GM18951 (cell line): ENCODE data around the gene PROK1.
"Not testable (repeated sequence)": the region's sequence is repeated elsewhere in the genome, so short reads cannot be mapped to it uniquely, and the experiment has no call there.

Experiments used
- POLR2A ChIP-seq: IDR thresholded peaks from 4 replicates; pipeline ENCODE4 v1.6.1; 2011; ENCODE audit warnings: mild to moderate bottlenecking; ENCODE audit not compliant: insufficient read length, insufficient read depth; ENCODE audit errors: extremely low read depth
- in situ Hi-C: fragments of 300-500 bp; cut with MboI; formaldehyde crosslinking; loops from one replicate; pipeline ENCODE4 v1.12.0; 2022; ENCODE audit warnings: low sequenced_read_pairs, mixed read lengths, inconsistent platforms; ENCODE audit not compliant: unreplicated experiment

Gene PROK1, protein sequence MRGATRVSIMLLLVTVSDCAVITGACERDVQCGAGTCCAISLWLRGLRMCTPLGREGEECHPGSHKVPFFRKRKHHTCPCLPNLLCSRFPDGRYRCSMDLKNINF

DNA sequence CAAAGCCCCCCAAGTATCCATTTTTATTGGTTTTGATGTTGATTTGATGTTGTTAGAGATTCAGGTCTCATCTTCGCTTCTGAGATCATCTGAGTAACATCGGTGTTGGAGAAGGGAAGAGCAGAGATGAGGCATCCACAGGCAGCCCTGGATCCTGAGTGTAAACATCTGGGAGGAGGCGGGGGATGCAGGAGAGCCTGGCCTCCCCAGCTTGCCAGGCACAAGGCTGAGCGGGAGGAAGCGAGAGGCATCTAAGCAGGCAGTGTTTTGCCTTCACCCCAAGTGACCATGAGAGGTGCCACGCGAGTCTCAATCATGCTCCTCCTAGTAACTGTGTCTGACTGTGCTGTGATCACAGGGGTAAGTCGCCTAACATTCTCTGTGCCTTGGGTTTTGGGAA lies at the start of gene PROK1:
PROK1 (plus strand) TSS at position 221 of the 400 bp plus-strand sequence; CDS start at position 289, 68 bp downstream.
- TF ChIP-seq POLR2A: no peak
- in situ Hi-C loops: loop anchor here (10.0 kb wide), 1 partner anchor 146 kb away; no protein-coding TSS in a partner anchor

DNA sequence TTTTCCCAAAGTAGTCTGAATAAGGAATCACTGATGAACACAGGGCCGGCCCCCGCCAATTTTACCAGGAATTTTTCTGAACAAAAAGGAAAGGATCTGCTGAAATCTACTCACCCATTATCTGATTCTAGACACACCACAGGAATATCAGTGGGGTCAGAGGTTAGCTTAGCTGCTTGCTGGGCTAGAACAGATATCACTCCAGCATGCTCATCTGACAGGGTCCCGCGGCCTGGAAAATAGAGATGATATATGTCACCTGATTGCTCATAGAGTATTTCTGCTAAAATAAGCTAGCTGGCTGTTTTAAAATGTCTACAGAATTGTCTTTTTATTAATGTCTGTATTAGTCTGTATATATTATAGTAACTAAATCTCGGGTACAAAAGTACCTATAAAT lies 47.1 kb upstream of the PROK1 start:
- in situ Hi-C loops: no loop called here
- no peak for TF ChIP-seq POLR2A

DNA sequence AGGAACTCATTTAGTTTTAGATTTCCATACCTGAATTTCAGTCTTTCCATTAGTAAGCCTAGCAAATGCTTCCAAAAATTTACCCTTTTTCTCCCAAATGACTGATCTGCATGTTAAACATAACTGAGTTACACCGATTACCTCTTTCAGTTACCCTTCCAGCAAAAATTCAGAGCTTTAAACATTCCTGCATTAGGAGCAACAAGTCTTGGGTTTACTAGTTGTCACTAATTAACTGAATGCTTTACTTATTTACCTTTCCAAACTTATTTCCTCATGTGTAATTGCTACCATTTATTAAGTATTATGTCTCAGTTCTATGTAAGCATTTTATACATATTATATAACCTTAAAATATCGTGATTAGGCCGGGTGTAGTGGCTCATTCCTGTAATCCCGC lies 46.5 kb upstream of the PROK1 start:
- TF ChIP-seq POLR2A: no peak
- in situ Hi-C loops: no loop called here

DNA sequence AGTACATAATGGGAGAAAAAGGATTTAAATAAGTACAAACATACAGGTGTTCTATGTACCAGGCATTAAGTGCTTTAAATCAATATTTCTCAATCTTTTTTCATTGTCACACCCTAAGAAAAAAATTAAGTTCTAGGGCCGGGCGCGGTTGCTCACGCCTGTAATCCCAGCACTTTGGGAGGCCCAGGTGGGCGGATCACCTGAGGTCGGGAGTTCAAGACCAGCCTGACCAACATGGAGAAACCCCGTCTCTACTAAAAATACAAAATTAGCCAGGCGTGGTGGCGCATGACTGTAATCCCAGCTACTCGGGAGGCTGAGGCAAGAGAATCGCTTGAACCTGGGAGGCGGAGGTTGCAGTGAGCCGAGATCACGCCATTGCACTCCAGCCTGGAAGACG lies 44.5 kb upstream of the PROK1 start:
- in situ Hi-C loops: not testable (repeated sequence)

DNA sequence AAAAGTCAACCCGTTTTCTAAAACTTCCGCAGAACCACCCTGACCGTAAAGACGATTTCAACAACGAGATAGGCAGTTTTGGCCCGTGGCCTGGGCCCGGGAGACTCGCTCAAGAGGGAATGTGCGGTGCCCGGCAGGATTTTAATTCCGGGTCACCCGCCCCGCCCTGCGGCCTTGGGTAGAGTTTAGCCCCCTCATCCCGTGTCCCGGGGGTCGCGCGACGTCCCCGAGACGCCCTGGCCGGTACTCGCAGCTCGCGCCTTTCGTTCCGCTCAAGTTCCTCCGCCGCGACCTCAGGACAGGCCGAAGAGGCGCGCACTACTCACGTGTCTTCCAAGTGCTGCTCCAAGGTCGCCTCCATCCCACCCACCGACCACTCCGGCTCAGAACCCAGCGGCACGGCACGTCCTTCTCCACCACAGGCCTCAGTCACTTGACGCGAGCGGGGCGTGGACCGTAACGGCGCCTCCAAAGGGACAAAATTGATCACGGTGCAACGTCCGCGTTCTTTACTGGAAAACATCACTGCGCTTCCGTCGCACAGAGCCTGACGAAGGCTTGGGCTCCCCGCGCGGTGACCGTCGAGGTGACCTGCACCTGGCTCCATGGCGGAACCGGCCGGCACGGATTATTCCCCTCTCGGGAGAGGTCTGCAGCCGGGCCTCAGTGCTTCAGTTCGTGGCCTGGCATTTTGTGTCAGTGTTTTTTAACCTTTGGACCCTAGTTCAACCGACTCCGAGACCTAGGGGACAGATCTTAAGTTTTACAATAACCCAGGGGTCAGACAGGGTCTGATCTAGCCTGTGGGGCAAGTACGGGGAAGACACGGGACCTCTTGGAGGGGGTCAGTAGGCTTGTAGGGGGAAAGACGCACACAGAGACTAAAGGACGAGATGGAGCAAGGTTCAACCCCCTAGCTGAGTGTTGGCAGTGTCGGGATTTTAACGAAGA lies 43.4 kb upstream of the PROK1 start, which contains the start of gene LAMTOR5:
LAMTOR5 (minus strand) TSS at position 435 of the 951 bp plus-strand sequence; CDS start at position 361, 74 bp downstream.
- TF ChIP-seq POLR2A: peak; percentile 86
- in situ Hi-C loops: no loop called here

DNA sequence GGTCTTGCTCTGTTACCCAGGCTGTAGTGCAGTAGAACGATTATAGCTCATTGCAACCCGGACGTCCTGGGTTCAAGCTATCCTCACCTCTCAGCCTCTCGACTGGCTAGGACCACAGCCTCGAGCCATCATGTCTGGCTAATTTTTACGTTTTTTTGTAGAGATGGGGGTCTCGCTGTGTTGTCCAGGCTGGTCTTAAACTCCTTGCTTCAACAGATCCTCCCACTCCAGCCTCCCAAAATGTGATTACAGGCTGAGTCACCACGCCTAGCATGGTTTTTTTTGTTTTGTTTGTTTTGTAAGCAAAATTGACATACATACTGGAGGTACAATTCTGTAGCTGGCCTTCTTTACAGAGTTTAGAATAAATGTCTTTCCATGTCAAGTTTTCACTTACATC lies 42.5 kb upstream of the PROK1 start:
- in situ Hi-C loops: no loop called here
- no peak for TF ChIP-seq POLR2A

DNA sequence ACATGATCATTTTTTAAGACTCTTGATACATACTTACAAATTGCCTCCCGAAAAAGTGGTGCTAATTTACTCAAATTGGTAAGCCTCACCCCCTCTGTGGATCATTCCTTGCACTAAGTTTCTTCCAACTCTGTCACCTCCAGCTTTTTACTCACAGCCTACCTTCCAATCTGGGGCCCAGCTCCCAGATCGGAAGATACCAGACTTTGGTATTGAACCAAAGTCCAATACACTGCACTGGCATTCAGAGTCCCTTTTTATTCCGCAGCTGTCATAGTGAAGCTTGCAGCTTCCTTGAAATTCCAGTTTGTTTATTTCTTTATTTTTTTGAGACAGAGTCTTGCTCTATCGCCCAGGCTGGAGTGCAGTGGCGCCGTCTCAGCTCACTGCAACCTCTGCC lies 41.6 kb upstream of the PROK1 start:
- in situ Hi-C loops: no loop called here

DNA sequence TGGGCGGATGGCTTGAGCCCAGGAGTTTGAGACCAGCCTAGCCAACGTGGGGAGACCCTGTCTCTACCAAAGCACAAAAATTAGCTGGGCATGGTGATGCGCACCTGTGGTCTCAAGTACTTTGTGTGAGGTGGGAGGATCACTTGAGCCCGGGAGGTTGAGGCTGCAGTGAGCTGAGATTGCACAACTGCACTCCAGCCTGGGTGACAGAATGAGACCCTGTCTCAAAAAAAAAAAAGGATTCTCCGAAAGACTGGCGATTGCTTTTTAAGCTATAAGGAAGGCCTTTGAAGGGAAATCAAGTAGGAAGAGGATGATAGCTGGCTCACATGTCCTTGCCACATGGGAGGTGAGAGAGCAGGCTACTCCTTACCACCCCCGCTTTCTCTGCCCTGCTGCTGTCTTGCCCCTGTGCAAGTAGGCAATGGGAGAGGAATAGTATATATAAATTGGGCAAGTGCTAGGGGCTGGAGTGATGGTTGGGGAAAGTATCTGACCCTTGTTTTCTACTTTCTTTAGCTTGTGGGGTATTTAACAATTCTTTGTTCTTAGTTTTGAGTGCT lies 39.7 kb upstream of the PROK1 start:
- in situ Hi-C loops: no loop called here
- no peak for TF ChIP-seq POLR2A

More for the DNA sequence above, 41.6 kb upstream of the PROK1 start:
- no peak for TF ChIP-seq POLR2A

DNA sequence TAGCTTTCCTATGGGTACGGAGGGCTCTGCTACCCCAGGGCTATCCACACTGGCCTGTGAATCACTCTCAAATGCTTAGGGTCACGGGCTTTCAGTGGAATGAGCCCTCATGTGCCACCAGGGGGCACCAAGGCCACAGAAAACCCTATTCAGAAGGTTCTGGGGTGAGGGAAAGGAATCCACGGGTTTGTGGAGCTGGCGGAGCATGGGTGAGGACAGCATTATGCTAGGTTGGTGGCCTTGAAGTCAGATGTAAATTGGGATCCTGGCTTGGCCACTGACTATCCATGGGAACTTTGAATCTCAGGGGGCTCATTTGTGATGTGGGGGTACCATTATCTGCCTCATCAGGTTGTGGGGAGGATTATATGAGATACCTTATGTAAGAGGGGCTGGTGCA lies 38.4 kb upstream of the PROK1 start:
- in situ Hi-C loops: no loop called here
- no peak for TF ChIP-seq POLR2A

DNA sequence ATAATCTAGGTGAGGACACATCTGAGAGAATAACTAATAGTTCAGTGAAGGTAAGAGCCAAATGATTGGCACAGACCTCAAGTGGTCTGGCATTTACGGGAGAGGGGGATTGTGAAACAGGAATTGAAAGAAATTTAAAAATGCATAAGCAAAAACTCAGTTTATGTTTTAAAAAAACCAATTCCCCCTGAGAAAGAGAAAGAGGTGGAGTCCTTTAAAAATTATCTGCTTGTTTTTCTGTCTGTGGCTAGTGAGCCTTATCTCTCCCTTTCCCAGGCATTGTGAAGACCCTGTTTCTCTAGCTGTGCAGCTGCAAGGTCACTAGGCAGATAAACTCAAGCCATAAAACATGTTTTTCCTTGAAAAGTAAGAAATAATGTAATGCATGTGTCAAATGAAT lies 37.9 kb upstream of the PROK1 start:
- in situ Hi-C loops: not testable (repeated sequence)

DNA sequence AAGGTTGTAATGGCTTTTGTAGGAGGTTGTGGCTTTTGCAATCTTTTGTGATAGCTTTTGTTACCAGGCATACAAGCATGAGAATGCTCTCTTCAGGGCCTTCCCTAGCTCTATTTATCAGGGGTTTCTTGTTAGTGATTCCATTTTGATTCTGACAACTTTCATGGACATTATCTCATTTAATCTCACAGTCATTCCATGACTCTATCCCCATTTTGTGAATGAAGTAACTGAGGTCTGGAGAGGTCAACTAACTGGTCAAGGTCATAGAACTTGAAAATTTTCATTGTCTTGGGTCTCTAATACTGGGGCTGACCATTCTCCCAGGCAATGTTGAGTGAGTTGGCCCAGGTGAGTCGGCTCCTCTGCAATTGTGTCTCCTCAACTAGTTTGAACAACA lies 32.2 kb upstream of the PROK1 start:
- in situ Hi-C loops: no loop called here
- no peak for TF ChIP-seq POLR2A

DNA sequence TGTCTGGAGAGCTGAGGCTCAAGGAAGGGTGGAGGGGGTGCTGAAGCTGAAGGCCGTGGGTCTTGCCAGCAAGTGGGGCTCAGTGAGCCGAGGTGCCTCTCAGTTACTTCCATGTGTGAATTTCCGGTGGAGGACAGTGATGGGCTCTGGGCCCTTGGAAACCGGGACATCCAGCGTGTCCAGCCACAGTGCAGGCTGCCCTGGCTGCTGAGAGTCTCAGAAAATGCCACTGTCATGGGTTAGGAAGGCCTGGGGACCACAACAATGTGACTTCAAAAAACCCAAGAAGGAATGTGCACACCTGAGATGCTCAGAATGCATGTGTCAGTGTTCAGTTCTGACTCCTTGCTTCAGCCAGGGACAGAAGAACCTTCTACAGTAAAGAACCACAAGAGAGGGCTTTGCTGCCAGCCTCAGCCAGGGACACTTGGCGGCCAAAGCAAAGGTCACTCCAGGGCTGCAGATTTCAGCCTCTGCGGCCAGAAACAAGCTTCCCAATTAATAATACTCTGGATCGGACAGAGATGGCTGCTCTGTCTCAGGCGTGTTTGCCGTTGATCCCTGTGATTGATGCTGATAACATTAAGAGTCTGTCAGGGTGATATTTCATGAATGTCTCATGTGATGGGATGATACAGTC lies 30.8 kb upstream of the PROK1 start:
- in situ Hi-C loops: no loop called here
- no peak for TF ChIP-seq POLR2A
